ENCODE data around the gene GHITM.

GRCh38 chr10:84175436-84175835 lies 36.1 kb downstream of the GHITM start:
- TF ChIP-seq TAF1 (IDR thresholded peaks at IDR 0.05; ENCODE audit: low read depth, low read length) (no peak), POLR2AphosphoS5 (IDR thresholded peaks at IDR 0.05; ENCODE audit: low read depth, low read length) (no peak), CREB1 (IDR thresholded peaks at IDR 0.05) (no peak), CTCF (IDR thresholded peaks at IDR 0.05; ENCODE audit: control extremely low read depth in 1 of 3, insufficient read depth in 1 of 3, low read depth in 1 of 3, low read length in 3 of 3) (no peak), BCL11A (IDR thresholded peaks at IDR 0.05; ENCODE audit: low read depth in 2 of 2, low read length in 2 of 2) (no peak), POLR2A (IDR thresholded peaks at IDR 0.05; ENCODE audit: control extremely low read depth in 1 of 2, low read depth in 2 of 2, low read length in 2 of 2) (no peak), RBBP5 (IDR thresholded peaks at IDR 0.05; ENCODE audit: borderline replicate concordance, low read depth, low read length) (no peak), CEBPB (IDR thresholded peaks at IDR 0.05; ENCODE audit: low read depth, low read length) (no peak), RNF2 (IDR thresholded peaks at IDR 0.05; ENCODE audit: borderline replicate concordance, low read depth, low read length, missing control alignments, poor library complexity, severe bottlenecking) (no peak), JUND (IDR thresholded peaks at IDR 0.05; ENCODE audit: low read length) (no peak)

Data from H1 (cell line).